Natural killer cell (primary cell): Measurements from ENCODE around the gene BCLAF1. TPM values are rescaled to one million over a fixed set of nuclear protein-coding genes. Genes with fewer than 3 reads are reported as not detected.

Experiments
- ATAC-seq, 3 donors: fragments of 150-1000 bp in 2 of 3; fragments of 200-7000 bp in 1 of 3; cut with Tn5 transposase; 1 replicate in 1 of 3; 2 replicates in 2 of 3; pipeline ENCODE4 v1.10.0; 2021; ENCODE audit warnings: mild to moderate bottlenecking in 2 of 3, moderate library complexity in 2 of 3
- DNase-seq, 2 donors: peaks; one replicate each; pipeline versions ENCODE4 v3.0.0 to v3.0.0-alpha.2; 2013 to 2021; ENCODE audit warnings: mixed read lengths in 1 of 2
- H3K27ac ChIP-seq: one replicate; pipeline ENCODE4 v1.5.1; 2013; ENCODE audit warnings: mild to moderate bottlenecking, low read length
- H3K27me3 ChIP-seq: one replicate; pipeline ENCODE4 v1.6.1; 2013; ENCODE audit warnings: low read length; ENCODE audit not compliant: control insufficient read depth, insufficient read depth
- H3K36me3 ChIP-seq: one replicate; pipeline ENCODE4 v1.6.1; 2013; ENCODE audit warnings: low read length; ENCODE audit not compliant: control insufficient read depth, insufficient read depth
- H3K4me1 ChIP-seq: one replicate; pipeline ENCODE4 v1.6.1; 2013; ENCODE audit warnings: low read length; ENCODE audit not compliant: control insufficient read depth, insufficient read depth
- H3K4me3 ChIP-seq: one replicate; pipeline ENCODE4 v1.5.1; 2013; ENCODE audit warnings: low read length
- H3K9me3 ChIP-seq: one replicate; pipeline ENCODE4 v1.6.1; 2013; ENCODE audit warnings: low read length; ENCODE audit not compliant: control insufficient read depth, insufficient read depth
- H3K27ac Mint-ChIP-seq, 2 donors: one replicate each; pipeline ENCODE4 v1.8.0; 2022; ENCODE audit warnings: mild to moderate bottlenecking in 2 of 2, mixed read lengths in 2 of 2, moderate library complexity in 1 of 2
- H3K27me3 Mint-ChIP-seq, 2 donors: one replicate each; pipeline ENCODE4 v1.8.0; 2022; ENCODE audit warnings: low read depth in 2 of 2, mixed read lengths in 2 of 2
- H3K36me3 Mint-ChIP-seq: one replicate; pipeline ENCODE4 v1.8.0; 2022; ENCODE audit warnings: mixed read lengths
- H3K4me1 Mint-ChIP-seq, 2 donors: one replicate each; pipeline ENCODE4 v1.8.0; 2022; ENCODE audit warnings: mixed read lengths in 2 of 2
- H3K4me3 Mint-ChIP-seq: one replicate; pipeline ENCODE4 v1.8.0; 2022; ENCODE audit warnings: mild to moderate bottlenecking, moderate library complexity, mixed read lengths
- H3K9me3 Mint-ChIP-seq, 2 donors: one replicate each; pipeline ENCODE4 v1.8.0; 2022; ENCODE audit warnings: mixed read lengths in 2 of 2
- WGBS: methylation state at CpG from one replicate; pipeline ENCODE4 v1.1.7; 2013; ENCODE audit warnings: missing lambda C conversion rate; ENCODE audit not compliant: insufficient coverage; 5-methylcytosine and 5-hydroxymethylcytosine counted together
- intact Hi-C: fragments of 100-400 bp; cut with micrococcal nuclease; formaldehyde crosslinking; loops from one replicate; pipeline ENCODE4 v1.14.2; 2022
- total RNA-seq, 4 donors: library from RNA; stranded (reverse); fragments of 120-200 nt in 1 of 4; gene quantifications; one replicate each; pipeline versions ENCODE4 v1.2.3 to v1.2.4, GENCODE V29; 2013 to 2022
- TF ChIP-seq, protein P1 (sequence below): fragments of 200-600 bp; IDR thresholded peaks from one replicate; pipeline ENCODE4 v1.8.0; 2022; ENCODE audit warnings: antibody characterized with exemption

Gene BCLAF1
- total RNA-seq, 3 donors from 2014 or later (not counting 1 experiment from before 2014, with no cell fraction given) = 391 to 582 (median 465) TPM

DNA sequence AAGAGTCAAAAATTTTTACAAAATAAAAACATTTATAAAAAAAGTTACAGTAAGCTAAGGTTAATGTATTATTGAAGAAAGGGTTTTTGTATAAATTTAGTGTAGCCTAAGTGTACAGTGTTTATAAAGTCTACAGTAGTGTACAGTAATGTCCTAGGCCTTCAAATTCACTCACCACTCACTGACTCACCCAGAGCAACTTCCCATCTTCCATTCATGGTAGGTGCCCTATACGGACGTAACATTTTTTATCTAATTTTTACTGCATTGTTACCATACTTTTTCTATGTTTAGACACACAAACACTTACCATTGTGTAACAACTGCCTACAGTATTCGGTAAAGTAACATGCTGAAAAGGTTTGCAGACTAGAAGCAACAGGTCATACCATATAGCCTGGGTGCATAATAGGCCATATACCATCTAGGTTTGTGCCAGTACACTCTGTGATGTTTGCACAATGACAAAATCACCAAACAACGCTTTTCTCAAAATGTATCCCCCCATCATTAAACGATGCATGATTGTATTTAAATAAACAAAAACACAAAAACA lies 45.5 kb downstream of the BCLAF1 start:
- no peak for ATAC-seq
- DNase-seq = no peak
- no peaks in the 10 kb centered on the region for H3K27me3 ChIP-seq
- Mint-ChIP-seq H3K27ac (no peak overlapping the region), H3K27me3 (no peaks in the 10 kb centered on the region), H3K9me3 (no peaks in the 10 kb centered on the region), H3K4me3 (no peak overlapping the region), H3K36me3 (no peaks in the 10 kb centered on the region), H3K4me1 (peaks cover 0 to 4% of the 10 kb centered on the region in 2 donors)
- H3K9me3 ChIP-seq = no peaks in the 10 kb centered on the region
- no peaks in the 10 kb centered on the region for H3K36me3 ChIP-seq
- intact Hi-C loops = no loop called here
- H3K4me3 ChIP-seq = no peak overlapping the region
- H3K27ac ChIP-seq = no peak overlapping the region
- TF ChIP-seq, protein P1, sequence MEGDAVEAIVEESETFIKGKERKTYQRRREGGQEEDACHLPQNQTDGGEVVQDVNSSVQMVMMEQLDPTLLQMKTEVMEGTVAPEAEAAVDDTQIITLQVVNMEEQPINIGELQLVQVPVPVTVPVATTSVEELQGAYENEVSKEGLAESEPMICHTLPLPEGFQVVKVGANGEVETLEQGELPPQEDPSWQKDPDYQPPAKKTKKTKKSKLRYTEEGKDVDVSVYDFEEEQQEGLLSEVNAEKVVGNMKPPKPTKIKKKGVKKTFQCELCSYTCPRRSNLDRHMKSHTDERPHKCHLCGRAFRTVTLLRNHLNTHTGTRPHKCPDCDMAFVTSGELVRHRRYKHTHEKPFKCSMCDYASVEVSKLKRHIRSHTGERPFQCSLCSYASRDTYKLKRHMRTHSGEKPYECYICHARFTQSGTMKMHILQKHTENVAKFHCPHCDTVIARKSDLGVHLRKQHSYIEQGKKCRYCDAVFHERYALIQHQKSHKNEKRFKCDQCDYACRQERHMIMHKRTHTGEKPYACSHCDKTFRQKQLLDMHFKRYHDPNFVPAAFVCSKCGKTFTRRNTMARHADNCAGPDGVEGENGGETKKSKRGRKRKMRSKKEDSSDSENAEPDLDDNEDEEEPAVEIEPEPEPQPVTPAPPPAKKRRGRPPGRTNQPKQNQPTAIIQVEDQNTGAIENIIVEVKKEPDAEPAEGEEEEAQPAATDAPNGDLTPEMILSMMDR = no peak
- WGBS = 98% methylated on average over 5 of the region's 5 CpGs
- H3K4me1 ChIP-seq = no peaks in the 10 kb centered on the region

DNA sequence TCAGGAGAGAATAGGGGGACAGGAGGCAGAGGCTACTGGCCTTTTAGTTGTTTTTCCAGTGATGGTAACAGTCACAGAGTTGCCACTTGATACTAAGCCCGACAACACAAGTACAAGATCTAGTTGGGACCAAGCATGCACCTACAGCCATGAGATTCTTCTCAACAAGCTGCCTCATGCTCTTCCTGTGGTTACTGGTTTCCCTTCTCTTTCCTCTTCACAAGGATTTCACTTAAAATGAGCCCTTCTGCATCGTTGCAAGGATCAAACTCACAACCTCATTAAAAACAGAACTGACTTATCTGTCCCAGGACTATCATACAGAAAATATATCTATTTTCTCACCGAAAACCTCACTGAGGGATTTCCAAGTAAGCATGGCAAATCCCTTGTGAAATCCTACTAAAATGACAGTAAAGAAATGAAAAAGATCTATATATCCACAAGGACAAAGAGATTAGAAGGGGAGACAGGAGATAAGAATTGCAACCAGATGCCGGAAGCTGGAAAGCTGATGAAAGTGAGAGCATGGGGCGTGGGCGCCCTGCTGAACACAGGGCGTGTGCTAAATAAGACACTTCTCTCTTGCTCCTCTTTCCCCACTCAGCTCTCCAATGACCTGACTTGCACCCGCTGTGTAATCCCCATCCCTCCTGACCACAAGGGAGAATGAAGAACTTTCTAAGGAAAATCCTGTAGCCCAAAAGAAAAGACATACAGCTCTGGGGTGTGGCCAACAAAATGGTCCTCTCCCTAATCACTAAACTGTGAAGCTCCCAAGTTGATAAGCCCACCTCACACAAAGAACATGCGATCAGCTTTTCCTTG lies 53.0 kb downstream of the BCLAF1 start:
- H3K4me3 ChIP-seq = no peak overlapping the region
- Mint-ChIP-seq H3K4me3 (no peak overlapping the region), H3K27me3 (no peaks in the 10 kb centered on the region), H3K27ac (no peak overlapping the region), H3K4me1 (no peaks in the 10 kb centered on the region), H3K36me3 (no peaks in the 10 kb centered on the region), H3K9me3 (no peaks in the 10 kb centered on the region)
- H3K27ac ChIP-seq = no peak overlapping the region
- H3K27me3 ChIP-seq = no peaks in the 10 kb centered on the region
- TF ChIP-seq, protein P1 = no peak
- no peaks in the 10 kb centered on the region for H3K9me3 ChIP-seq
- no peaks in the 10 kb centered on the region for H3K4me1 ChIP-seq
- intact Hi-C loops = no loop called here
- H3K36me3 ChIP-seq = no peaks in the 10 kb centered on the region
- 66% methylated on average over 9 of the region's 9 CpGs for WGBS
- ATAC-seq (no peak), DNase-seq (no peak)

DNA sequence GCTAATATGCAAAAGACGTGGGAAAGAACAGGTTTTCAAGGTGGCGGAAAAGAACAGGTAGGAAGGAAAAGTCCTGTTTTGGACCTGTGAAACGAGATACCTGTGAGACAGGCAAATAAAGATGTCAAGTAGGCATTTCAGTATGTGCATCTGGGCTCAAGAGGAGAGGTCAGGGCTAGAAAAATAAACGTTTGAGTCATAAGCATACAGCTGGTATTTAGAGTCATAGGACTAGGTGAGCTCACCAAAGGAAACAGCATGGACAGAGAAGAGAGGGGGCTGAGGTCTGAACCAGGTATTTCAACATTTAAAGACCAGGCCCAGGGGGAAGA lies 54.4 kb downstream of the BCLAF1 start:
- Mint-ChIP-seq H3K4me3 (no peak overlapping the region), H3K36me3 (no peaks in the 10 kb centered on the region), H3K27me3 (no peaks in the 10 kb centered on the region), H3K27ac (no peak overlapping the region), H3K9me3 (no peaks in the 10 kb centered on the region), H3K4me1 (no peaks in the 10 kb centered on the region)
- TF ChIP-seq, protein P1 = no peak
- H3K4me3 ChIP-seq = no peak overlapping the region
- no peaks in the 10 kb centered on the region for H3K36me3 ChIP-seq
- intact Hi-C loops = no loop called here
- no peaks in the 10 kb centered on the region for H3K9me3 ChIP-seq
- H3K4me1 ChIP-seq = no peaks in the 10 kb centered on the region
- H3K27ac ChIP-seq = no peak overlapping the region
- no peak for DNase-seq
- no peaks in the 10 kb centered on the region for H3K27me3 ChIP-seq
- ATAC-seq = no peak
- 94% methylated on average over 4 of the region's 4 CpGs for WGBS
